Measurements from ENCODE around the gene PTH1R.

PTH1R gene

GRCh38 chr3:46877406-46878125 lies at the start of gene PTH1R:
Gene PTH1R, plus strand, starts transcription at chr3:46877721. Its CDS starts 5,839 bp downstream, at chr3:46883560.
- DNase-seq (ENCODE audit: low read depth in 2 of 2) = no peak

- DNase-seq (ENCODE audit: low read depth in 2 of 2) = peak; percentile 16 to 41
Observed at GRCh38 chr3:46829699-46830208, 47.8 kb upstream of the PTH1R start.

GRCh38 chr3:46830801-46831200 lies 46.7 kb upstream of the PTH1R start:
- no peak for DNase-seq (ENCODE audit: low read depth in 2 of 2)

- no peak for DNase-seq (ENCODE audit: low read depth in 2 of 2)
Observed at GRCh38 chr3:46831316-46831715, 46.2 kb upstream of the PTH1R start.

GRCh38 chr3:46831841-46832240 lies 45.7 kb upstream of the PTH1R start:
- DNase-seq (ENCODE audit: low read depth in 2 of 2) = no peak

- DNase-seq (ENCODE audit: low read depth in 2 of 2) = no peak
Observed at GRCh38 chr3:46833346-46834300, 43.9 kb upstream of the PTH1R start.

GRCh38 chr3:46835054-46835453 lies 42.5 kb upstream of the PTH1R start:
- no peak for DNase-seq (ENCODE audit: low read depth in 2 of 2)

- DNase-seq (ENCODE audit: low read depth in 2 of 2) = no peak
Observed at GRCh38 chr3:46835491-46835890, 42.0 kb upstream of the PTH1R start.

GRCh38 chr3:46838301-46838700 lies 39.2 kb upstream of the PTH1R start:
- DNase-seq (ENCODE audit: low read depth in 2 of 2) = no peak

- DNase-seq (ENCODE audit: low read depth in 2 of 2) = no peak
Observed at GRCh38 chr3:46840491-46840890, 37.0 kb upstream of the PTH1R start.

- DNase-seq (ENCODE audit: low read depth in 2 of 2) = no peak
Observed at GRCh38 chr3:46843508-46843907, 34.0 kb upstream of the PTH1R start.

- no peak for DNase-seq (ENCODE audit: low read depth in 2 of 2)
Observed at GRCh38 chr3:46844397-46844796, 33.1 kb upstream of the PTH1R start.

GRCh38 chr3:46844881-46845312 lies 32.6 kb upstream of the PTH1R start:
- no peak for DNase-seq (ENCODE audit: low read depth in 2 of 2)

- DNase-seq (ENCODE audit: low read depth in 2 of 2) = no peak
Observed at GRCh38 chr3:46845397-46845859, 32.1 kb upstream of the PTH1R start.

- DNase-seq (ENCODE audit: low read depth in 2 of 2) = peak; percentile 37 to 54
Observed at GRCh38 chr3:46845860-46846623, 31.5 kb upstream of the PTH1R start.

GRCh38 chr3:46846624-46847542 lies 30.6 kb upstream of the PTH1R start:
- no peak for DNase-seq (ENCODE audit: low read depth in 2 of 2)

GRCh38 chr3:46847744-46848143 lies 29.8 kb upstream of the PTH1R start:
- DNase-seq (ENCODE audit: low read depth in 2 of 2) = no peak

- no peak for DNase-seq (ENCODE audit: low read depth in 2 of 2)
Observed at GRCh38 chr3:46848271-46849044, 29.1 kb upstream of the PTH1R start.

GRCh38 chr3:46849045-46849631 lies 28.4 kb upstream of the PTH1R start:
- DNase-seq (ENCODE audit: low read depth in 2 of 2) = no peak

All from stimulated activated CD8-positive, alpha-beta memory T cell treated with anti-CD3 and anti-CD28 coated beads, Interleukin-15, amount 100 ng/mL, for 4 hours (primary cell).